Measurements from ENCODE around the gene ABCA13.

DNA sequence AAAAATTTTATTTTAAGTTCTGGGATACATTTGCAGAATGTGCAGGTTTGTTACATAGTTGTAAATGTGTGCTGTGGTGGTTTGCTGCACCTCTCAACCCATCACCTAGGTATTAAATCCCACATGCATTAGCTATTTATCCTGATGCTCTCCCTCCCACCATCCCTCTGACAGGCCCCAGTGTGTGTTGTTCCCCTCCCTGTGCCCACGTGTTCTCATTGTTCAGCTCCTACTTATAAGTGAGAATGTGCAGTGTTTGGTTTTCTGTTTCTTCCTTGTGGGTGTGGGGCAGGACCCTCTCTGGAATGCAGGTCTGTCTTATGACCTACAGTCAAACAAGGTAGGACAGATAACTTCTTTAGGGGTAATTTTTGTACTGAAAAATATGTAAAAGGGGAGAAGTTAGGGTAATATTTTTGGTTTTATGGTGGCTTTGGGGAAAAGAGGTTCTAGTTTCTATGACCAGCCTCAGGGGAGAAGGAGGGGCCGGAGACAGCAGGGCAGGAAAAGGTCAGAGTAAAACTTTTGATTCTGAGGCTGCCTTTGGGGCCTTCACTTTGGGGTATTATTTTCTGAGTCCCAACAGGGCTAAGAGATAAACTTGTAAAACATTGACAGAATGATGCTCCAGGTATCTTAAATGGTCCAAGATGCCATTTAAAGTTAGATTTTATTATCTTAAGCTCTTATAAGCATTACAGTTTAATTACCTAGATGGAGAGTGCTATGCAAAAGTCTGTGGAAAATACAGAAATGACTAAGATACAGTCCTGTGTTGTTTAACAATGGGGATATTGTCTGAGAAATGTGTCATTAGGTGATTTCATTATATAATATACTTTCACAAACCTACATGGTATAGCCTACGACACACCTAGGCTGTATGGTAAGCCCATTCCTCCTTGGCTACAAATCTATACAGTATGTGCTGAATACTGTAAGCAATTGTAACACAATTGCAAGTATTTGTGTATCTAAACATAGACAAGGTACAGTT is 354.8 kb downstream of the ABCA13 start:
- TF ChIP-seq POLR2AphosphoS5 (IDR thresholded peaks at IDR 0.05) (no peak), EP300 (IDR thresholded peaks at IDR 0.05; ENCODE audit: low read depth) (no peak), POLR2A (IDR thresholded peaks at IDR 0.05) (no peak)
